Smooth muscle cell (in vitro differentiated cells): ENCODE data around the gene SLC23A2. TPM values are rescaled to one million over a fixed set of nuclear protein-coding genes. Genes with fewer than 3 reads are reported as not detected.

Source experiments
- DNase-seq: peaks from one replicate; lab custom pipeline; 2025; ENCODE audit not compliant: unreplicated experiment; lab: John Stamatoyannopoulos, UW
- H2AFZ ChIP-seq: fragments of 200-600 bp; sonication (generic); 2 replicates; pipeline ENCODE4 v1.6.0; 2016; ENCODE audit warnings: antibody characterized with exemption, low read depth, mild to moderate bottlenecking
- H3F3A ChIP-seq: fragments of 200-600 bp; sonication (generic); 2 replicates; pipeline ENCODE4 v1.6.0; 2017; ENCODE audit warnings: antibody characterized with exemption, low read depth
- H3K27ac ChIP-seq: fragments of 200-600 bp; sonication (generic); 2 replicates; pipeline ENCODE4 v1.5.1; 2016; ENCODE audit warnings: low read depth, mild to moderate bottlenecking
- H3K27me3 ChIP-seq: fragments of 200-600 bp; sonication (generic); 2 replicates; pipeline ENCODE4 v1.6.1; 2016; ENCODE audit warnings: low read depth, mild to moderate bottlenecking
- H3K36me3 ChIP-seq: fragments of 200-600 bp; sonication (generic); 2 replicates; pipeline ENCODE4 v1.5.1; 2016; ENCODE audit warnings: low read depth
- H3K4me1 ChIP-seq: fragments of 200-600 bp; sonication (generic); 2 replicates; pipeline ENCODE4 v1.5.1; 2016; ENCODE audit warnings: low read depth
- H3K4me2 ChIP-seq: fragments of 200-600 bp; sonication (generic); 2 replicates; pipeline ENCODE4 v1.6.0; 2016; ENCODE audit warnings: mild to moderate bottlenecking
- H3K4me3 ChIP-seq: fragments of 200-600 bp; sonication (generic); 2 replicates; pipeline ENCODE4 v1.5.1; 2016; ENCODE audit warnings: mild to moderate bottlenecking
- H3K79me2 ChIP-seq: fragments of 200-600 bp; sonication (generic); 2 replicates; pipeline ENCODE4 v1.6.0; 2016; ENCODE audit warnings: low read depth, mild to moderate bottlenecking
- H3K9ac ChIP-seq: fragments of 200-600 bp; sonication (generic); 2 replicates; pipeline ENCODE4 v1.6.0; 2016; ENCODE audit warnings: low read depth
- H3K9me3 ChIP-seq: fragments of 200-600 bp; sonication (generic); replicated peaks from 2 replicates; pipeline ENCODE4 v1.5.1; 2016; ENCODE audit warnings: low read depth
- H4K20me1 ChIP-seq: fragments of 200-600 bp; sonication (generic); 2 replicates; pipeline ENCODE4 v1.6.0; 2016; ENCODE audit warnings: low read depth
- WGBS: methylation state at CpG from one replicate; pipeline ENCODE4 v1.1.7; 2016; ENCODE audit warnings: low lambda C conversion rate; 5-methylcytosine and 5-hydroxymethylcytosine counted together
- polyA plus RNA-seq: library from polyadenylated mRNA; unstranded; fragments of >200 nt; fragmentation: Nextera tagmentation; extraction: Ambion mirVana; gene quantifications from 2 replicates; pipeline ENCODE4 v1.2.1, GENCODE V29; 2016
- total RNA-seq: library from RNA; depleted of rRNA; stranded (reverse); fragments of >200 nt; gene quantifications from 2 replicates; pipeline ENCODE4 v1.2.3, GENCODE V29; 2014
- TF ChIP-seq, protein P1 (sequence below): fragments of 200-600 bp; sonication (generic); IDR thresholded peaks from 2 replicates; pipeline ENCODE4 v1.5.1; 2017; ENCODE audit warnings: borderline replicate concordance, mild to moderate bottlenecking, antibody characterized with exemption; ENCODE audit not compliant: insufficient read depth, poor library complexity, severe bottlenecking

SLC23A2 gene
- total and polyA plus RNA-seq, 2 experiments from 2014 or later: 1.4 to 5.0 TPM

DNA sequence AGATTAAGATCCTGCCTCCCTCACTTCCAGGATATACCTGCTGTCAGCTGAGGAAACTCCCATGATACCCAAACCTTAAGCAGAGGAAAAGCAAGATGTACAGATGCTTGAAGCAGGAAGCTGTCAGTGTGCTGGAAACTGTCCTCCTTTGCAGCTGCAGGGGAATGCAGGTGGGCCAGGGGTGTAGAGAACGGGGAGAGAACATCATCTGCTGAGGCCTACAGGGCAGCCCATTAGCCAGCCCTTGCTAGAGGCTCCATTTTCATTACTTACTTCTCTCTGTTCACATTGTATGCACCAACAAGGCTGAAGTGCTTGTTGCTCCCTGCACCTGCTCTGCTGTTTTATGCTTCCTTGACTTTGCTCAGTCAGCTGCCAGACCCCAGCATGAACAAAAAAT, 160.5 kb downstream of the SLC23A2 start:
- no peaks in the 10 kb centered on the region for H3F3A ChIP-seq
- H4K20me1 ChIP-seq: no peaks in the 10 kb centered on the region
- H3K36me3 ChIP-seq: no peaks in the 10 kb centered on the region
- no peak overlapping the region for H2AFZ ChIP-seq
- WGBS: 63% methylated on average over 1 of the region's 1 CpG
- DNase-seq: no peak
- H3K27ac ChIP-seq: no peak overlapping the region
- no peaks in the 10 kb centered on the region for H3K9me3 ChIP-seq
- H3K4me1 ChIP-seq: no peaks in the 10 kb centered on the region
- H3K79me2 ChIP-seq: no peaks in the 10 kb centered on the region
- TF ChIP-seq, protein P1, sequence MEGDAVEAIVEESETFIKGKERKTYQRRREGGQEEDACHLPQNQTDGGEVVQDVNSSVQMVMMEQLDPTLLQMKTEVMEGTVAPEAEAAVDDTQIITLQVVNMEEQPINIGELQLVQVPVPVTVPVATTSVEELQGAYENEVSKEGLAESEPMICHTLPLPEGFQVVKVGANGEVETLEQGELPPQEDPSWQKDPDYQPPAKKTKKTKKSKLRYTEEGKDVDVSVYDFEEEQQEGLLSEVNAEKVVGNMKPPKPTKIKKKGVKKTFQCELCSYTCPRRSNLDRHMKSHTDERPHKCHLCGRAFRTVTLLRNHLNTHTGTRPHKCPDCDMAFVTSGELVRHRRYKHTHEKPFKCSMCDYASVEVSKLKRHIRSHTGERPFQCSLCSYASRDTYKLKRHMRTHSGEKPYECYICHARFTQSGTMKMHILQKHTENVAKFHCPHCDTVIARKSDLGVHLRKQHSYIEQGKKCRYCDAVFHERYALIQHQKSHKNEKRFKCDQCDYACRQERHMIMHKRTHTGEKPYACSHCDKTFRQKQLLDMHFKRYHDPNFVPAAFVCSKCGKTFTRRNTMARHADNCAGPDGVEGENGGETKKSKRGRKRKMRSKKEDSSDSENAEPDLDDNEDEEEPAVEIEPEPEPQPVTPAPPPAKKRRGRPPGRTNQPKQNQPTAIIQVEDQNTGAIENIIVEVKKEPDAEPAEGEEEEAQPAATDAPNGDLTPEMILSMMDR: no peak
- no peak overlapping the region for H3K9ac ChIP-seq
- H3K4me2 ChIP-seq: no peak overlapping the region
- H3K27me3 ChIP-seq: no peaks in the 10 kb centered on the region
- no peak overlapping the region for H3K4me3 ChIP-seq

DNA sequence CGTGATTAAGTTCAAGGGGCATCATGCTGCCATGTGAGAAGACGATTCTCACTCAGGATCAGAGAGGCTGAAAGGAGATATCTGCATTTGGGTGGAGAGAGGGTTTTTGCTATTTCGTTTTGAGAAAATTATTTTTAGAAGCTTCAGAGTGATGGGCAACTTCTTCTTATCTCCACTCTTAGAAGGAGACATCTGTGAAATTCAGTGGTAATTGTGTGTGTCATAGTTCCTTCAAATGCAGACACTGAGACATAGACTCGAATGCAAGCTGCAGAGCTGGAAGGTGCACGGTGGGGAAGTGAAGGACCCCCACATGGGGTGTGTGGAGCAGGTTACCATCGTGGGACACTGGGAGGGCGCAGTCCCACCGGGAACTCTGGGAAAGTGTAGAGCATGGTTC, 162.8 kb downstream of the SLC23A2 start:
- Histone ChIP-seq H3K4me3 (no peak overlapping the region), H3K9me3 (no peaks in the 10 kb centered on the region), H2AFZ (no peak overlapping the region), H3F3A (no peaks in the 10 kb centered on the region), H3K79me2 (no peaks in the 10 kb centered on the region), H3K9ac (no peak overlapping the region), H3K27ac (no peak overlapping the region), H3K36me3 (no peaks in the 10 kb centered on the region), H4K20me1 (no peaks in the 10 kb centered on the region), H3K27me3 (no peaks in the 10 kb centered on the region), H3K4me1 (no peaks in the 10 kb centered on the region), H3K4me2 (no peak overlapping the region)
- TF ChIP-seq, protein P1: no peak
- DNase-seq: no peak
- WGBS: 76% methylated on average over 8 of the region's 8 CpGs

DNA sequence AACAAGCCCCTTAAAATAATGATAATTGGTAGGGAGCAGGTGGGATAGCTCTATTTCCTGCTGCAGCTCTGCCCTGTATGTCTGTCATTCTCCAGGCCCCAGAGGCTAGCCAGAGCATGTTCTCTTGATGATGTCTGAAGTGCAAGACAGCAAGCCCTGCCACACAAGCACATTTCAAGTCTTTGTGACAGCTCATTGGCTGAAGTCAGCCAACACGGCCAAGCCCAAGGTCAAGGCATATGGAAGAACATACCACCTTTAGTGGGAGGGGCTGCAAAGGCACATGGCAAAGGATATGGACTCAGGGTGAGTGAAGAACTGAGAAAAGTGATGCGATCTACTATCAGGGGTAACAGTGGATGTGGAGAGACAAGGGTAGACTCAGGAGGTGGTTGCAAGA, 163.6 kb downstream of the SLC23A2 start:
- Histone ChIP-seq H2AFZ (no peak overlapping the region), H3F3A (no peaks in the 10 kb centered on the region), H3K36me3 (no peaks in the 10 kb centered on the region), H4K20me1 (no peaks in the 10 kb centered on the region), H3K9me3 (no peaks in the 10 kb centered on the region), H3K79me2 (no peaks in the 10 kb centered on the region), H3K9ac (no peak overlapping the region), H3K4me3 (no peak overlapping the region), H3K4me1 (no peaks in the 10 kb centered on the region), H3K27me3 (no peaks in the 10 kb centered on the region), H3K27ac (no peak overlapping the region), H3K4me2 (no peak overlapping the region)
- no peak for DNase-seq
- WGBS: 90% methylated on average over 2 of the region's 2 CpGs
- TF ChIP-seq, protein P1: no peak

DNA sequence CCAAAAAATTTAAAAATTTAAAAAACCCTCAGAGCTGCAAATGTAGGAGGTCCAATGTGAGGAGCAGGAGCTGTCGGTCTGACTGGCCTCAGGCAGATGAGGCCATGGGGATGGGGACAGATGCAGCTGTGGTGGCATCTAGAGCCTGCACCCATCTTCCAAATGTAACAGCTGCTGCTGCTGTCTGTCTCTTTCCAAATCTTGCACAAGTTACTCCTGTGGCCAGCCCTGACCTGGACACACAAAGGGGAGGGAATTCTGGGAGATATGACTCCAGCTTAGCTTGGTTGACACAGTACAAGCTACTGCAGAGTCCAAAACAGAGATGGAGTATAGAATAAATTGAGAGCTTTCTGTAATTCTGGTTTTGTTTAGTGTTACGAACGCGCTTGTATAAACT, 164.4 kb downstream of the SLC23A2 start:
- H3K9ac ChIP-seq: no peak overlapping the region
- no peaks in the 10 kb centered on the region for H3K27me3 ChIP-seq
- H3K4me1 ChIP-seq: no peaks in the 10 kb centered on the region
- WGBS: 70% methylated on average over 4 of the region's 4 CpGs
- no peak overlapping the region for H3K4me3 ChIP-seq
- no peaks in the 10 kb centered on the region for H3K36me3 ChIP-seq
- H2AFZ ChIP-seq: no peak overlapping the region
- DNase-seq: no peak
- no peaks in the 10 kb centered on the region for H3F3A ChIP-seq
- H3K9me3 ChIP-seq: no peaks in the 10 kb centered on the region
- TF ChIP-seq, protein P1: no peak
- H3K79me2 ChIP-seq: no peaks in the 10 kb centered on the region
- no peak overlapping the region for H3K4me2 ChIP-seq
- no peaks in the 10 kb centered on the region for H4K20me1 ChIP-seq
- no peak overlapping the region for H3K27ac ChIP-seq
